Hematopoietic multipotent progenitor cell treated with erythropoietin and hydrocortisone succinate and interleukin-3 and kit ligand, for 4 days (in vitro differentiated cells): Measurements from ENCODE around the gene PQBP1.

Experiments used
- DNase-seq: peaks from one replicate; pipeline ENCODE4 v3.0.0-alpha.2; 2015

PQBP1 gene

GRCh38 chrX:48902135-48902534 lies 4.4 kb downstream of the PQBP1 start:
- no peak for DNase-seq

GRCh38 chrX:48902776-48903175 lies 5.0 kb downstream of the PQBP1 start:
- DNase-seq = no peak

- DNase-seq = no peak
These were observed 5.6 kb downstream of the PQBP1 start for GRCh38 chrX:48903290-48903689.

- no peak for DNase-seq
These were observed 6.5 kb downstream of the PQBP1 start for GRCh38 chrX:48904180-48904579.

GRCh38 chrX:48904626-48905025 lies 6.9 kb downstream of the PQBP1 start:
- DNase-seq = no peak

GRCh38 chrX:48905090-48905790 lies 7.5 kb downstream of the PQBP1 start:
- no peak for DNase-seq

GRCh38 chrX:48908600-48908999 lies 10.9 kb downstream of the PQBP1 start:
- DNase-seq = no peak

GRCh38 chrX:48909703-48910294 lies 12.1 kb downstream of the PQBP1 start:
- DNase-seq = no peak

- DNase-seq = peak; percentile 63
These were observed 13.2 kb downstream of the PQBP1 start for GRCh38 chrX:48910926-48911411.

GRCh38 chrX:48911412-48912182 lies 13.9 kb downstream of the PQBP1 start, which contains the start of gene SLC35A2:
Gene SLC35A2 (minus strand): TSS chrX:48911646. CDS start chrX:48911636, 10 bp downstream.
- DNase-seq = peak; percentile 89

GRCh38 chrX:48913605-48914366 lies 16.1 kb downstream of the PQBP1 start:
- no peak for DNase-seq

GRCh38 chrX:48914593-48915493 lies 17.1 kb downstream of the PQBP1 start:
- no peak for DNase-seq

- peak; percentile 96 for DNase-seq
These were observed 19.6 kb downstream of the PQBP1 start for GRCh38 chrX:48917139-48918001.

- no peak for DNase-seq
These were observed 20.5 kb downstream of the PQBP1 start for GRCh38 chrX:48918301-48918642.

- peak; percentile 98 for DNase-seq
These were observed 21.1 kb downstream of the PQBP1 start, which contains the start of gene PIM2 for GRCh38 chrX:48918643-48919340. Gene PIM2 (minus strand): TSS chrX:48919024. CDS start chrX:48918834, 190 bp downstream.

- DNase-seq = peak; percentile 37
These were observed 21.7 kb downstream of the PQBP1 start for GRCh38 chrX:48919360-48919841.

GRCh38 chrX:48919947-48920717 lies 22.4 kb downstream of the PQBP1 start:
- peak; percentile 64 for DNase-seq

- no peak for DNase-seq
These were observed 23.0 kb downstream of the PQBP1 start for GRCh38 chrX:48920718-48921104.

- DNase-seq = no peak
These were observed 26.0 kb downstream of the PQBP1 start for GRCh38 chrX:48923771-48924170.
